COR-L47 (cell line): ENCODE results near the gene CAP2.
A peak's percentile ranks its signal among the peaks of the same experiment; 100 is the strongest.
"Not testable (repeated sequence)": the region's sequence is repeated elsewhere in the genome, so short reads cannot be mapped to it uniquely, and the experiment has no call there.

ENCODE experiments used
- DNase-seq: peaks from one replicate; lab custom pipeline; 2025; lab: John Stamatoyannopoulos, UW

The CAP2 gene

GRCh38 chr6:17583811-17584210, 190.4 kb downstream of the CAP2 start:
- no peak for DNase-seq

- DNase-seq, result peak; percentile 71
Observed at GRCh38 chr6:17584241-17584803, 190.9 kb downstream of the CAP2 start.

GRCh38 chr6:17585766-17586490, 192.5 kb downstream of the CAP2 start:
- DNase-seq, result peak; percentile 11

GRCh38 chr6:17586623-17587022, 193.2 kb downstream of the CAP2 start:
- not testable (repeated sequence) for DNase-seq

GRCh38 chr6:17588011-17588410, 194.6 kb downstream of the CAP2 start:
- DNase-seq, result no peak

GRCh38 chr6:17589406-17590096, 196.2 kb downstream of the CAP2 start:
- DNase-seq, result no peak

- no peak for DNase-seq
Observed at GRCh38 chr6:17591287-17591686, 197.9 kb downstream of the CAP2 start.

GRCh38 chr6:17593246-17593645, 199.9 kb downstream of the CAP2 start:
- DNase-seq, result no peak

- no peak for DNase-seq
Observed at GRCh38 chr6:17596085-17596484, 202.7 kb downstream of the CAP2 start.

- peak; percentile 94 for DNase-seq
Observed at GRCh38 chr6:17599877-17600526, 206.6 kb downstream of the CAP2 start, which contains the start of gene FAM8A1. Gene FAM8A1, plus strand, starts transcription at chr6:17600302. Its CDS starts 108 bp downstream, at chr6:17600410.

GRCh38 chr6:17600527-17601385, 207.4 kb downstream of the CAP2 start:
- peak; percentile 41 for DNase-seq

- DNase-seq, result no peak
Observed at GRCh38 chr6:17601386-17601703, 207.9 kb downstream of the CAP2 start.

GRCh38 chr6:17602888-17603287, 209.5 kb downstream of the CAP2 start:
- no peak for DNase-seq

GRCh38 chr6:17606606-17607005, 213.2 kb downstream of the CAP2 start:
- DNase-seq, result no peak
